Osteoblast (primary cell): Measurements from ENCODE around the gene ZNF792. TPM values are rescaled to one million over a fixed set of nuclear protein-coding genes. Genes with fewer than 3 reads are reported as not detected.

Source experiments
- DNase-seq: peaks from one replicate; pipeline ENCODE4 v3.0.0; 2011; ENCODE audit warnings: low spot score, mixed read lengths; ENCODE audit not compliant: insufficient read length; ENCODE audit errors: missing footprints
- H2AFZ ChIP-seq: 2 replicates; pipeline ENCODE4 v1.6.0; 2011; ENCODE audit warnings: mild to moderate bottlenecking, low read length
- H3K27ac ChIP-seq: 2 replicates; pipeline ENCODE4 v1.5.1; 2011; ENCODE audit warnings: mild to moderate bottlenecking, low read depth, low read length, moderate library complexity
- H3K27me3 ChIP-seq: 2 replicates; pipeline ENCODE4 v1.6.0; 2012; ENCODE audit warnings: mild to moderate bottlenecking, control low read depth, inconsistent platforms, low read length, moderate library complexity; ENCODE audit not compliant: insufficient read depth
- H3K36me3 ChIP-seq: 2 replicates; pipeline ENCODE4 v1.5.1; 2011; ENCODE audit warnings: mild to moderate bottlenecking, low read length, control low read depth, moderate library complexity; ENCODE audit not compliant: insufficient read depth
- H3K4me1 ChIP-seq: 2 replicates; pipeline ENCODE4 v1.5.1; 2011; ENCODE audit warnings: mild to moderate bottlenecking, low read length, control low read depth, moderate library complexity; ENCODE audit not compliant: insufficient read depth
- H3K4me2 ChIP-seq: 2 replicates; pipeline ENCODE4 v1.6.0; 2011; ENCODE audit warnings: mild to moderate bottlenecking, low read length; ENCODE audit not compliant: insufficient read depth
- H3K4me3 ChIP-seq: fragments of 200-600 bp; sonication (generic); 3 replicates; pipeline ENCODE4 v1.5.1; 2012; ENCODE audit warnings: mild to moderate bottlenecking, low read length, inconsistent platforms; ENCODE audit not compliant: insufficient read depth
- H3K79me2 ChIP-seq: 2 replicates; pipeline ENCODE4 v1.6.0; 2012; ENCODE audit warnings: mild to moderate bottlenecking, low read length, control low read depth, inconsistent platforms; ENCODE audit not compliant: insufficient read depth
- H3K9me3 ChIP-seq: 2 replicates; pipeline ENCODE4 v1.5.1; 2011; ENCODE audit warnings: low read depth, low read length, control low read depth
- H4K20me1 ChIP-seq: 2 replicates; pipeline ENCODE4 v1.6.0; 2012; ENCODE audit warnings: mild to moderate bottlenecking, low read length, control low read depth; ENCODE audit not compliant: insufficient read depth
- CTCF ChIP-seq: IDR thresholded peaks from 2 replicates; pipeline ENCODE4 v1.5.1; 2011; ENCODE audit warnings: mild to moderate bottlenecking, low read depth, low read length, moderate library complexity; ENCODE audit errors: extremely low read depth
- total RNA-seq: library from RNA; depleted of rRNA; stranded (reverse); fragments of >200 nt; gene quantifications from 2 replicates; pipeline ENCODE4 v1.2.3, GENCODE V29; 2012

The ZNF792 gene
- total RNA-seq, 1 donor, result 6.2 TPM

GRCh38 chr19:34979819-34980640 lies 16.0 kb upstream of the ZNF792 start:
- TF ChIP-seq CTCF, result no peak
- Histone ChIP-seq H3K36me3 (no peaks in the 10 kb centered on the region), H3K4me1 (no peaks in the 10 kb centered on the region), H3K27ac (no peak overlapping the region), H3K4me2 (no peak overlapping the region), H3K9me3 (peaks cover 6% of the 10 kb centered on the region), H3K4me3 (no peak overlapping the region), H3K79me2 (no peaks in the 10 kb centered on the region), H2AFZ (no peak overlapping the region), H4K20me1 (no peaks in the 10 kb centered on the region), H3K27me3 (no peaks in the 10 kb centered on the region)
- no peak for DNase-seq

GRCh38 chr19:34976611-34977010 lies 12.6 kb upstream of the ZNF792 start:
- Histone ChIP-seq H3K4me3 (no peak overlapping the region), H3K4me1 (no peaks in the 10 kb centered on the region), H3K9me3 (peaks cover 6% of the 10 kb centered on the region), H3K4me2 (no peak overlapping the region), H2AFZ (no peak overlapping the region), H3K27me3 (no peaks in the 10 kb centered on the region), H3K79me2 (no peaks in the 10 kb centered on the region), H3K27ac (no peak overlapping the region), H4K20me1 (no peaks in the 10 kb centered on the region), H3K36me3 (no peaks in the 10 kb centered on the region)
- no peak for DNase-seq
- no peak for TF ChIP-seq CTCF

- Histone ChIP-seq H3K4me1 (no peaks in the 10 kb centered on the region), H3K4me3 (no peak overlapping the region), H2AFZ (no peak overlapping the region), H4K20me1 (no peaks in the 10 kb centered on the region), H3K4me2 (no peak overlapping the region), H3K27me3 (no peaks in the 10 kb centered on the region), H3K79me2 (no peaks in the 10 kb centered on the region), H3K36me3 (no peaks in the 10 kb centered on the region), H3K9me3 (peaks cover 6% of the 10 kb centered on the region), H3K27ac (no peak overlapping the region)
- DNase-seq, result no peak
- TF ChIP-seq CTCF, result no peak
Observed at GRCh38 chr19:34975056-34975455, 11.0 kb upstream of the ZNF792 start.

GRCh38 chr19:34974646-34975045 lies 10.6 kb upstream of the ZNF792 start:
- H3K36me3 ChIP-seq, result no peaks in the 10 kb centered on the region
- no peak overlapping the region for H3K4me3 ChIP-seq
- no peaks in the 10 kb centered on the region for H3K4me1 ChIP-seq
- TF ChIP-seq CTCF, result no peak
- H3K79me2 ChIP-seq, result no peaks in the 10 kb centered on the region
- H3K4me2 ChIP-seq, result no peak overlapping the region
- peaks cover 6% of the 10 kb centered on the region for H3K9me3 ChIP-seq
- no peak overlapping the region for H3K27ac ChIP-seq
- H3K27me3 ChIP-seq, result no peaks in the 10 kb centered on the region
- H2AFZ ChIP-seq, result no peak overlapping the region
- H4K20me1 ChIP-seq, result no peaks in the 10 kb centered on the region
- DNase-seq, result no peak
